Heart right ventricle (tissue), 16 donors: ENCODE measurements around the gene FLNC. TPM values are rescaled to one million over a fixed set of nuclear protein-coding genes. Genes with fewer than 3 reads are reported as not detected.

Experiments used
- ATAC-seq, 8 donors: fragments of 200-7000 bp; cut with Tn5 transposase; one replicate each; pipeline ENCODE4 v1.9.1; 2020; ENCODE audit warnings: mild to moderate bottlenecking in 8 of 8, moderate library complexity in 8 of 8, moderate number of reproducible peaks in 1 of 8
- DNase-seq, 2 donors: peaks; one replicate each; pipeline ENCODE4 v3.0.0-alpha.2; 2020
- H3K27ac ChIP-seq, 10 donors: fragments of 200-600 bp; sonication (generic) in 2 of 10; one replicate each; pipeline versions ENCODE4 v1.5.0 to v1.8.0; 2020 to 2022; ENCODE audit warnings: mild to moderate bottlenecking in 3 of 10
- H3K27me3 ChIP-seq, 7 donors: fragments of 200-600 bp; one replicate each; pipeline ENCODE4 v1.8.0; 2021 to 2022; ENCODE audit warnings: mild to moderate bottlenecking in 2 of 7
- H3K36me3 ChIP-seq, 9 donors: fragments of 200-600 bp; sonication (generic) in 1 of 9; one replicate each; pipeline versions ENCODE4 v1.5.0 to v1.8.0; 2020 to 2022; ENCODE audit warnings: mild to moderate bottlenecking in 2 of 9
- H3K4me1 ChIP-seq, 9 donors: fragments of 200-600 bp; sonication (generic) in 1 of 9; one replicate each; pipeline versions ENCODE4 v1.5.0 to v1.8.0; 2020 to 2022; ENCODE audit warnings: mild to moderate bottlenecking in 4 of 9
- H3K4me3 ChIP-seq, 10 donors: fragments of 200-600 bp; sonication (generic) in 2 of 10; one replicate each; pipeline versions ENCODE4 v1.5.0 to v1.8.0; 2020 to 2022; ENCODE audit warnings: mild to moderate bottlenecking in 7 of 10, moderate library complexity in 2 of 10
- H3K9me3 ChIP-seq, 11 donors: fragments of 200-600 bp in 10 of 11; sonication (generic) in 2 of 11; one replicate each; pipeline versions ENCODE4 v1.5.0 to v1.8.0; 2013 to 2022; ENCODE audit warnings: mild to moderate bottlenecking in 2 of 11, control low read depth in 1 of 11, moderate library complexity in 1 of 11
- WGBS, 2 donors: extraction: QIAGEN DNeasy Blood & Tissue Kit; methylation state at CpG; one replicate each; pipeline ENCODE4 v1.1.7; 2013; ENCODE audit warnings: inconsistent platforms in 1 of 2; 5-methylcytosine and 5-hydroxymethylcytosine counted together
- intact Hi-C, 10 donors: fragments of 100-400 bp; cut with DNase I; formaldehyde crosslinking; loops; one replicate each; pipeline versions ENCODE4 v1.11.1 to v1.14.2; 2022
- polyA plus RNA-seq, 2 donors: library from polyadenylated mRNA; stranded (reverse); fragments of 200-250 nt; gene quantifications; one replicate each; pipeline ENCODE4 v1.2.3, GENCODE V29; 2013
- total RNA-seq, 10 donors: library from RNA; stranded (reverse); fragmentation: NEBNext Ultra II Directional in 3 of 10; extraction: Animal tissue kit (Norgen Biotek cat#: 25700) in 3 of 10; gene quantifications; one replicate each; pipeline versions ENCODE4 v1.2.1 to v1.2.4, GENCODE V29; 2021 to 2023
- TF ChIP-seq, protein P1 (sequence below), 9 donors: fragments of 200-600 bp; sonication (generic) in 2 of 9; IDR thresholded peaks; one replicate each; pipeline versions ENCODE4 v1.5.0 to v1.8.0; 2021 to 2022; ENCODE audit warnings: antibody characterized with exemption in 9 of 9, mild to moderate bottlenecking in 5 of 9, moderate library complexity in 1 of 9
- donor health status: Arrhythmogenic right ventricular cardiomyopathy.
- donor health status: ischemic (EF 13 %, LVEDD 7.1; RV severe dilation, severe dysfunction).
- donor health status: healthy with polysubstance abuse.
- donor health status: DM: no; HTN: yes; CAD: no.
- donor health status: DM: no; HTN: no; CAD: no.
- donor health status: ischemic (EF 25% LVEDD 6.9; RV normal size, moderate dysfunction).
- donor health status: ischemic (EF 25% LVEDD 5.7; RV mildly dilated, moderate dysfunction).
- donor health status: healthy.
- donor health status: DM: yes; HTN: yes; CAD: no.
- donor health status: Ischemic cardiomyopathy.
- donor health status: ischemic (EF 35%, LVEDD 5.7; RV mildly dilated, moderate dysfunction).
- donor health status: nonischemic (EF 11% LVEDD 7.7; RV severe dilation, severe dysfunction).
- donor health status: DM: yes; HTN: yes; CAD: no.
- donor health status: PGD.
- donor health status: ischemic (EF 29% LVEDD 5.4; RV normal size, mild dysfunction).
- donor health status: nonischemic (EF 23%, LVEDD 6.1; RV moderate dilation, normal function).

FLNC gene
- total and polyA plus RNA-seq, 12 donors, result 223 to 2,445 (median 1,163) TPM

DNA sequence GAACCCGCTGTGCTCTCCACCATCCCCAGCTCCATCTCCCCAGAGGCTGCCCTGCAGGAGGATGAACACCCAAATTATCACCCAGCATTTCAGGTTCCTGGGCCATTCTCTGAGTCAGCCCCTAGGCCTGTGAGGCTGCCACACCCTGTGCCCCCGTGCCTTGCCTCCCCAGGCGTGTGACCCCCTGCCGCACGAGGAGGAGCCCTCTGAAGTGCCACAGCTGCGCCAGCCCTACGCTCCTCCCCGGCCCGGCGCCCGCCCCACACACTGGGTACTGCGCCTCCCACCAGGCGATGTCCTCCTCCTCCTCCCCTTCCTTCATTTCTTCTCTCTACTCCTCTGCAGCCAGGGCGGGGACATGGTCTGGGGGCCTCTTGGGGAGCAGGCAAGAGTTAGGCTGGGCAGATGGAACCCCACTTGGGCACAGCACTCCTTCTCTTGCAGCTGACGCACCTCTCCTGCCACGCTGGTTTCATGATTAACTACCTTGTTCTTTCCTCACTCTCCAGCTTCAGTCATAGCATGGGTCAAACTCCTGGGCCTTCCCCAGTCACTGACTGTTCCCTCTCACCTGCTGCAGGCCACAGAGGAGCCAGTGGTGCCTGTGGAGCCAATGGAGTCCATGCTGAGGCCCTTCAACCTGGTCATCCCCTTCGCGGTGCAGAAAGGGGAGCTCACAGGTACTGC, 19.7 kb downstream of the FLNC start:
- no peak for ATAC-seq
- peaks cover 0 to 16% (median 0%) of the 10 kb centered on the region in 9 donors for H3K4me1 ChIP-seq
- H3K9me3 ChIP-seq, result no peaks in the 10 kb centered on the region
- peaks cover 6 to 100% (median 82%) of the 10 kb centered on the region in 9 donors for H3K36me3 ChIP-seq
- H3K27me3 ChIP-seq, result no peaks in the 10 kb centered on the region
- no peak for DNase-seq
- 91 to 92% methylated on average over 18 of the region's 18 CpGs for WGBS, 2 donors
- intact Hi-C loops, result no loop called here
- H3K4me3 ChIP-seq, result no peak overlapping the region
- TF ChIP-seq, protein P1, sequence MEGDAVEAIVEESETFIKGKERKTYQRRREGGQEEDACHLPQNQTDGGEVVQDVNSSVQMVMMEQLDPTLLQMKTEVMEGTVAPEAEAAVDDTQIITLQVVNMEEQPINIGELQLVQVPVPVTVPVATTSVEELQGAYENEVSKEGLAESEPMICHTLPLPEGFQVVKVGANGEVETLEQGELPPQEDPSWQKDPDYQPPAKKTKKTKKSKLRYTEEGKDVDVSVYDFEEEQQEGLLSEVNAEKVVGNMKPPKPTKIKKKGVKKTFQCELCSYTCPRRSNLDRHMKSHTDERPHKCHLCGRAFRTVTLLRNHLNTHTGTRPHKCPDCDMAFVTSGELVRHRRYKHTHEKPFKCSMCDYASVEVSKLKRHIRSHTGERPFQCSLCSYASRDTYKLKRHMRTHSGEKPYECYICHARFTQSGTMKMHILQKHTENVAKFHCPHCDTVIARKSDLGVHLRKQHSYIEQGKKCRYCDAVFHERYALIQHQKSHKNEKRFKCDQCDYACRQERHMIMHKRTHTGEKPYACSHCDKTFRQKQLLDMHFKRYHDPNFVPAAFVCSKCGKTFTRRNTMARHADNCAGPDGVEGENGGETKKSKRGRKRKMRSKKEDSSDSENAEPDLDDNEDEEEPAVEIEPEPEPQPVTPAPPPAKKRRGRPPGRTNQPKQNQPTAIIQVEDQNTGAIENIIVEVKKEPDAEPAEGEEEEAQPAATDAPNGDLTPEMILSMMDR (IDR thresholded peaks at IDR 0.05), result no peak
- H3K27ac ChIP-seq, result no peak overlapping the region

GRCh38 chr7:128852537-128853254, 22.5 kb downstream of the FLNC start:
- no peak overlapping the region for H3K27ac ChIP-seq
- no peaks in the 10 kb centered on the region for H3K27me3 ChIP-seq
- H3K36me3 ChIP-seq, result peaks cover 11 to 98% (median 78%) of the 10 kb centered on the region in 9 donors

GRCh38 chr7:128853799-128854198, 23.6 kb downstream of the FLNC start:
- TF ChIP-seq, protein P1 (IDR thresholded peaks at IDR 0.05), result no peak
- Histone ChIP-seq H3K4me3 (no peak overlapping the region), H3K9me3 (no peaks in the 10 kb centered on the region), H3K36me3 (peaks cover 11 to 95% (median 75%) of the 10 kb centered on the region in 9 donors), H3K27me3 (no peaks in the 10 kb centered on the region), H3K4me1 (peaks cover 2 to 39% (median 4%) of the 10 kb centered on the region in 9 donors), H3K27ac (no peak overlapping the region)
- intact Hi-C loops, result loop anchor here in 2 of 10 donors (2.0 kb wide), 1 partner anchor 19 kb away; no protein-coding TSS in a partner anchor
- ATAC-seq, result no peak
- no peak for DNase-seq
- WGBS, 2 donors, result 89 to 90% methylated on average over 23 of the region's 23 CpGs

More at GRCh38 chr7:128852537-128853254, 22.5 kb downstream of the FLNC start:
- ATAC-seq, result no peak
- intact Hi-C loops, result no loop called here
- H3K9me3 ChIP-seq, result no peaks in the 10 kb centered on the region
- H3K4me3 ChIP-seq, result no peak overlapping the region
- TF ChIP-seq, protein P1 (IDR thresholded peaks at IDR 0.05), result no peak
- H3K4me1 ChIP-seq, result peaks cover 0 to 30% (median 0%) of the 10 kb centered on the region in 9 donors
- WGBS, 2 donors, result 86 to 90% methylated on average over 28 of the region's 28 CpGs
- no peak for DNase-seq

DNA sequence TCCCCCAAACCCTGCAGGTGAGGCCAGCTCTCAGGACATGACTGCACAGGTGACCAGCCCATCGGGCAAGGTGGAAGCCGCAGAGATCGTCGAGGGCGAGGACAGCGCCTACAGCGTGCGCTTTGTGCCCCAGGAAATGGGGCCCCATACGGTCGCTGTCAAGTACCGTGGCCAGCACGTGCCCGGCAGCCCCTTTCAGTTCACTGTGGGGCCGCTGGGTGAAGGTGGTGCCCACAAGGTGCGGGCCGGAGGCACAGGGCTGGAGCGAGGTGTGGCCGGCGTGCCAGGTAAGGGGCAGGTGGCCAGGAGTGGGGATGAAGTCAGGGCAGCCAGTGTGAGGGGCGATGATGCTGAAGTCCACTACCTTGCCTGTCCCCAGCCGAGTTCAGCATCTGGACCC, 24.2 kb downstream of the FLNC start:
- H3K27ac ChIP-seq, result no peak overlapping the region
- no peak for DNase-seq

More for the DNA sequence above, 24.2 kb downstream of the FLNC start:
- Histone ChIP-seq H3K27me3 (no peaks in the 10 kb centered on the region), H3K4me3 (no peak overlapping the region), H3K9me3 (no peaks in the 10 kb centered on the region), H3K36me3 (peaks cover 11 to 95% (median 69%) of the 10 kb centered on the region in 9 donors), H3K4me1 (peaks cover 4 to 45% (median 10%) of the 10 kb centered on the region in 9 donors)
- no peak for ATAC-seq
- WGBS, 2 donors, result 92 to 94% methylated on average over 17 to 21 of the region's 21 CpGs
- intact Hi-C loops, result loop anchor here in 2 of 10 donors (2.0 kb wide), 1 partner anchor 20 kb away; no protein-coding TSS in a partner anchor
- TF ChIP-seq, protein P1 (IDR thresholded peaks at IDR 0.05), result no peak
